K562 (cell line): ENCODE measurements around the gene SUPT7L. TPM values are rescaled to one million over a fixed set of nuclear protein-coding genes. Genes with fewer than 3 reads are reported as not detected.
"Not testable (repeated sequence)": the region's sequence is repeated elsewhere in the genome, so short reads cannot be mapped to it uniquely, and the experiment has no call there.

Source experiments
- ATAC-seq: fragments of 200-7000 bp; cut with Tn5 transposase; 3 replicates; pipeline ENCODE4 v1.9.1; 2020; ENCODE audit warnings: moderate library complexity
- BruUV-seq: library from RNA; stranded (reverse); fragments of 400-500 nt; replicated peaks from 2 replicates; lab custom pipeline; 2021; lab: Mats Ljungman, UMichigan
- CTCF ChIA-PET: fragments of 300-600 bp; formaldehyde crosslinking; extraction: SDS; loops from one replicate; lab custom pipeline; 2021; ENCODE audit warnings: low intra/inter-chr PET ratio; lab: Yijun Ruan, JAX
- POLR2A ChIA-PET: fragments of 300-600, 350-650 bp; sonication (Branson Sonifier 250); formaldehyde crosslinking; extraction: SDS; loops from one replicate; lab custom pipeline; 2021; ENCODE audit warnings: antibody characterized with exemption, inconsistent platforms; lab: Yijun Ruan, JAX
- DNase-seq, 4 experiments: peaks; one replicate each; pipeline versions ENCODE4 v3.0.0 to v3.0.0-alpha.2; 2011 to 2018; ENCODE audit warnings: low spot score in 3 of 4, mixed read lengths in 3 of 4; ENCODE audit errors: extremely low read depth in 1 of 4
- FAIRE-seq: peaks from 2 replicates; lab custom pipeline; 2011; peaks lifted over from hg19 to GRCh38; lab: Jason Lieb, UNC
- H2AFZ ChIP-seq: 2 replicates; pipeline ENCODE4 v1.6.0; 2011; ENCODE audit warnings: low read depth, low read length, control low read depth, inconsistent platforms
- H3K27ac ChIP-seq: fragments of 200-600 bp; 3 replicates; pipeline ENCODE4 v1.8.0; 2011; ENCODE audit warnings: low read depth, mild to moderate bottlenecking, control low read depth, inconsistent platforms, low read length, moderate library complexity, mixed read lengths; ENCODE audit errors: extremely low read depth
- H3K27me3 ChIP-seq, 2 experiments: fragments of 300-600 bp in 1 of 2; 2 replicates in 1 of 2; 3 replicates in 1 of 2; pipeline versions ENCODE4 v1.6.0 to v1.8.0; 2011; ENCODE audit warnings: inconsistent platforms in 2 of 2, low read length in 2 of 2, mild to moderate bottlenecking in 1 of 2, mixed read lengths in 1 of 2, moderate library complexity in 1 of 2; ENCODE audit not compliant: control insufficient read depth in 2 of 2, insufficient read depth in 2 of 2
- H3K36me3 ChIP-seq: fragments of 300-600 bp; 3 replicates; pipeline ENCODE4 v1.8.0; 2011; ENCODE audit warnings: mild to moderate bottlenecking, low read length, inconsistent platforms; ENCODE audit not compliant: control insufficient read depth, insufficient read depth
- H3K4me1 ChIP-seq, 2 experiments: fragments of 200-600 bp in 1 of 2; replicated peaks in 1 of 2; 2 replicates in 1 of 2; 3 replicates in 1 of 2; pipeline versions ENCODE4 v1.5.1 to v1.8.0; 2011; ENCODE audit warnings: inconsistent platforms in 2 of 2, low read length in 2 of 2, mild to moderate bottlenecking in 1 of 2, mixed read lengths in 1 of 2, moderate library complexity in 1 of 2; ENCODE audit not compliant: control insufficient read depth in 2 of 2, insufficient read depth in 2 of 2
- H3K4me2 ChIP-seq: 2 replicates; pipeline ENCODE4 v1.6.1; 2011; ENCODE audit warnings: low read length, control low read depth, inconsistent platforms, mixed read lengths; ENCODE audit not compliant: insufficient read depth
- H3K4me3 ChIP-seq: fragments of 200-600 bp; sonication (generic), shearing (Covaris generic); 2 replicates; pipeline ENCODE4 v1.5.1; 2016; ENCODE audit warnings: control low read depth, inconsistent platforms
- H3K79me2 ChIP-seq: fragments of 200-600 bp; 3 replicates; pipeline ENCODE4 v1.8.0; 2011; ENCODE audit warnings: low read length, inconsistent platforms; ENCODE audit not compliant: control insufficient read depth, insufficient read depth
- H3K9ac ChIP-seq, 2 experiments: 2 replicates each; pipeline versions ENCODE4 v1.6.0 to v1.6.1; 2011; ENCODE audit warnings: low read depth in 2 of 2, low read length in 2 of 2, control low read depth in 1 of 2, inconsistent platforms in 1 of 2, mild to moderate bottlenecking in 1 of 2, mixed read lengths in 1 of 2; ENCODE audit not compliant: insufficient read depth in 1 of 2
- H3K9me1 ChIP-seq: one replicate; pipeline ENCODE4 v1.6.0; 2011; ENCODE audit warnings: inconsistent platforms, mild to moderate bottlenecking, low read length, moderate library complexity; ENCODE audit not compliant: control insufficient read depth, insufficient read depth
- H3K9me3 ChIP-seq: replicated peaks from 2 replicates; pipeline ENCODE4 v1.5.1; 2011; ENCODE audit warnings: low read depth, low read length, inconsistent platforms; ENCODE audit not compliant: control insufficient read depth, insufficient read depth
- H4K20me1 ChIP-seq: replicated peaks from 2 replicates; pipeline ENCODE4 v1.6.1; 2011; ENCODE audit warnings: low read length, inconsistent platforms, mixed read lengths; ENCODE audit not compliant: control insufficient read depth, insufficient read depth
- CTBP1 ChIP-seq: fragments of 450-650 bp; IDR thresholded peaks from 2 replicates; pipeline ENCODE4 v1.6.1; 2016; ENCODE audit warnings: borderline replicate concordance
- KDM1A ChIP-seq, 2 experiments: fragments of 450-650 bp; IDR thresholded peaks; 2 replicates each; pipeline ENCODE4 v1.6.1; 2016; ENCODE audit warnings: mild to moderate bottlenecking in 2 of 2
- SPI1 ChIP-seq: IDR thresholded peaks from 2 replicates; pipeline ENCODE4 v1.6.1; 2011; ENCODE audit warnings: low read depth, low read length, control low read depth, borderline replicate concordance
- WGBS: fragments of 100-300 bp; shearing (Covaris generic); methylation state at CpG from one replicate; pipeline ENCODE4 v1.1.6; 2016; ENCODE audit warnings: low coverage, mixed read lengths; ENCODE audit not compliant: insufficient coverage; ENCODE audit errors: missing lambda C conversion rate; 5-methylcytosine and 5-hydroxymethylcytosine counted together
- in situ Hi-C: fragments of 300-500 bp; cut with MboI; formaldehyde crosslinking; loops from 4 replicates; pipeline ENCODE4 v1.15.0; 2018; ENCODE audit warnings: inconsistent platforms, mixed read lengths
- intact Hi-C: fragments of 100-400 bp; cut with micrococcal nuclease; formaldehyde crosslinking; loops from 2 replicates; pipeline ENCODE4 v1.14.2; 2022
- polyA plus RNA-seq, 8 experiments: library from polyadenylated mRNA; depleted of rRNA in 4 of 8; stranded (reverse) in 5 of 8; unstranded in 3 of 8; fragments of >200 nt; fragmentation: Nextera tagmentation in 2 of 8; fragmentation: Illumina TruSeq in 1 of 8; extraction: Ambion mirVana in 2 of 8; extraction: Trizol in 1 of 8; gene quantifications; 2 replicates each; pipeline versions ENCODE4 v1.2.1 to v1.2.3, GENCODE V29; 2011 to 2014; ENCODE audit warnings: inconsistent platforms in 1 of 8, missing spikeins in 1 of 8
- total RNA-seq, 7 experiments: library from RNA; depleted of rRNA in 6 of 7; stranded (reverse); fragments of >200 nt in 6 of 7; fragmentation: Illumina TruSeq in 2 of 7; extraction: Trizol in 2 of 7; gene quantifications; 2 replicates each; pipeline versions ENCODE4 v1.2.1 to v1.2.3, GENCODE V29; 2011 to 2021; ENCODE audit warnings: low replicate concordance in 1 of 7

The SUPT7L gene
- total and polyA plus RNA-seq, 9 of the 15 experiments (the other 6 are each of a cell fraction or from before 2014, with no cell fraction given), result 22.0 to 72.8 (median 40.2) TPM

- ATAC-seq (peak; percentile 16; the same call in 2 of the 3 replicates), FAIRE-seq (peak; percentile 49), DNase-seq (peak in 1 of 4 experiments; percentile 33)
- BruUV-seq, CTCF ChIA-PET, H3K4me3 ChIP-seq, H2AFZ ChIP-seq, H3K27me3 ChIP-seq, H4K20me1 ChIP-seq, H3K9me3 ChIP-seq, in situ Hi-C loops, H3K4me2 ChIP-seq, H3K9ac ChIP-seq, H3K9me1 ChIP-seq: not testable (repeated sequence)
- intact Hi-C loops, result loop anchor here (10.0 kb wide), 1 partner anchor 142 kb away; the partner anchor contains the start of gene IFT172
- whole genome bisulfite sequencing, result 25% methylated on average over 3 of the region's 3 CpGs
- POLR2A ChIA-PET, result interaction anchor here (0.9 to 2.5 kb wide), 3 partner anchors 19 to 218 kb away, joined by 3 to 5 read pairs (median 4); partner anchors contain the start of gene PPM1G
- Histone ChIP-seq H3K36me3 (peaks cover 54% of the 10 kb centered on the region), H3K79me2 (peaks cover 19% of the 10 kb centered on the region), H3K4me1 (peaks cover 0 to 11% of the 10 kb centered on the region in 2 experiments; a peak in 4 of 5 replicates), H3K27ac (peak overlapping the region; percentile 37; the same call in 1 of the 3 replicates)
- TF ChIP-seq SPI1 (0 out of 2 replicates have a peak, but pooled peaks have one; percentile 35), KDM1A (IDR thresholded peaks at IDR 0.05) (0 out of 4 replicates have a peak, but pooled peaks of 1 of the 2 experiments have one; percentile 27), CTBP1 (0 out of 2 replicates have a peak, but pooled peaks have one; percentile 20)
These were observed 36.5 kb downstream of the SUPT7L start for GRCh38 chr2:27626921-27627320.

GRCh38 chr2:27626323-27626722 lies 37.1 kb downstream of the SUPT7L start:
- H3K9me3 ChIP-seq, H2AFZ ChIP-seq, DNase-seq, H3K27me3 ChIP-seq, H3K9me1 ChIP-seq, FAIRE-seq, H3K9ac ChIP-seq, in situ Hi-C loops, H3K27ac ChIP-seq, ATAC-seq, H3K4me3 ChIP-seq, H4K20me1 ChIP-seq, CTCF ChIA-PET, H3K4me2 ChIP-seq, BruUV-seq: not testable (repeated sequence)
- Histone ChIP-seq H3K36me3 (peaks cover 54% of the 10 kb centered on the region), H3K79me2 (peaks cover 19% of the 10 kb centered on the region), H3K4me1 (peaks cover 0 to 11% of the 10 kb centered on the region in 2 experiments; a peak in 4 of 5 replicates)
- POLR2A ChIA-PET, result interaction anchor here (1.6 to 2.5 kb wide), 2 partner anchors 20 to 217 kb away, joined by 3 to 5 read pairs; partner anchors contain the start of gene PPM1G
- intact Hi-C loops, result loop anchor here (10.0 kb wide), 1 partner anchor 142 kb away; the partner anchor contains the start of gene IFT172
- 52% methylated on average over 1 of the region's 1 CpG for WGBS
